Right lobe of liver (tissue), 4 donors: ENCODE measurements around the gene CD300C.

Source experiments
- POLR2A ChIP-seq: fragments of 450-650 bp; IDR thresholded peaks from one replicate; pipeline ENCODE4 v1.6.1; 2017; ENCODE audit warnings: antibody characterized with exemption, mild to moderate bottlenecking
- TF ChIP-seq, protein P1 (sequence below), 4 donors: fragments of 200-600 bp in 3 of 4; fragments of 450-650 bp in 1 of 4; IDR thresholded peaks; one replicate each; pipeline versions ENCODE4 v1.5.1 to v1.8.0; 2016 to 2022; ENCODE audit warnings: antibody characterized with exemption in 4 of 4, mild to moderate bottlenecking in 2 of 4
- donor health status: DM: no; HTN: no; CAD: no.
- donor health status: DM: no; HTN: no; CAD: no.
- donor health status: DM: no; HTN: yes; CAD: no.

DNA sequence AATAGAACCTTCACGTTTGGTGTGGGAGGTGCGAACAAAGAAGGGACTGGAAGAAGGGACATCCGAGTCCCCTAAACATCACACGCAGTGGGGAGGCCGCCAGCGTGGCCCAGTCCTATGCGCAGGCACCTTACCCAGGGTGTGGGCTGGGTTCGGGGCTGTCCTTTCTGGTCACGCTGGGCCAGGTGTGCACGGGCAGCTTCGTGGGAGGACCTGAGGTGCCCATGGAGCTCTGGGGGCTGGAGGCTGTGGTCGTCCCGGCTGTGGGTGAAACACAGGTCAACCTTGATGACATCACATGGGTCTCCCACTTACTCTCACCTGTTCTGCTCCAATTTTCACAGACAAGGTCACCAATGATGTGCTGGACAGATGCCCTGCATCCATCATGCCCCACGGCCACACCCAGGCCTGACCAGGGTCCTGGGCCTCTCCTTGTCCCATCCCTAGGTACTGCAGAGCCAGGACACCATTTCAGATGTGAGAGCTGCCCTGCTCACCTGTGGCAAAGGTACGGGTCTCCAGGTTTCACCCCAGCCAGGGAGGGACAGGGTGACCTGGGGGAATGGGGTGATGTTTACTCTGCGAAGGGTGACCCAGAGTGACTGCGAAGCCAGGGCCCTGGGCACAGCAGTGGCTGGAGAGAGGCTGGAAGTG lies 3.1 kb downstream of the CD300C start:
- TF ChIP-seq POLR2A: no peak
- TF ChIP-seq, protein P1, sequence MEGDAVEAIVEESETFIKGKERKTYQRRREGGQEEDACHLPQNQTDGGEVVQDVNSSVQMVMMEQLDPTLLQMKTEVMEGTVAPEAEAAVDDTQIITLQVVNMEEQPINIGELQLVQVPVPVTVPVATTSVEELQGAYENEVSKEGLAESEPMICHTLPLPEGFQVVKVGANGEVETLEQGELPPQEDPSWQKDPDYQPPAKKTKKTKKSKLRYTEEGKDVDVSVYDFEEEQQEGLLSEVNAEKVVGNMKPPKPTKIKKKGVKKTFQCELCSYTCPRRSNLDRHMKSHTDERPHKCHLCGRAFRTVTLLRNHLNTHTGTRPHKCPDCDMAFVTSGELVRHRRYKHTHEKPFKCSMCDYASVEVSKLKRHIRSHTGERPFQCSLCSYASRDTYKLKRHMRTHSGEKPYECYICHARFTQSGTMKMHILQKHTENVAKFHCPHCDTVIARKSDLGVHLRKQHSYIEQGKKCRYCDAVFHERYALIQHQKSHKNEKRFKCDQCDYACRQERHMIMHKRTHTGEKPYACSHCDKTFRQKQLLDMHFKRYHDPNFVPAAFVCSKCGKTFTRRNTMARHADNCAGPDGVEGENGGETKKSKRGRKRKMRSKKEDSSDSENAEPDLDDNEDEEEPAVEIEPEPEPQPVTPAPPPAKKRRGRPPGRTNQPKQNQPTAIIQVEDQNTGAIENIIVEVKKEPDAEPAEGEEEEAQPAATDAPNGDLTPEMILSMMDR (IDR thresholded peaks at IDR 0.05): no peak
